CD4-positive, alpha-beta T cell (primary cell): ENCODE data around the gene SHISA5. TPM values are rescaled to one million over a fixed set of nuclear protein-coding genes. Genes with fewer than 3 reads are reported as not detected.

ENCODE experiments used
- ATAC-seq: fragments of 200-7000 bp; cut with Tn5 transposase; one replicate; pipeline ENCODE4 v1.10.0; 2022; ENCODE audit warnings: mild to moderate bottlenecking; ENCODE audit not compliant: poor library complexity
- CTCF ChIA-PET: fragments of 350-600 bp; sonication (Branson Sonifier 250); formaldehyde crosslinking; loops from one replicate; lab custom pipeline; 2021; ENCODE audit warnings: antibody characterized with exemption, inconsistent platforms; lab: Charles Lee
- POLR2A ChIA-PET: fragments of 350-600 bp; sonication (Branson Sonifier 250); formaldehyde crosslinking; loops from one replicate; lab custom pipeline; 2021; ENCODE audit warnings: antibody characterized with exemption, inconsistent platforms; lab: Charles Lee
- DNase-seq, 14 experiments: peaks; one replicate each; pipeline ENCODE4 v3.0.0-alpha.2; 2013 to 2020; ENCODE audit warnings: mixed read lengths in 2 of 14
- H3K27ac ChIP-seq, 2 donors: one replicate each; pipeline versions ENCODE4 v1.5.1 to v1.7.0; 2013; ENCODE audit warnings: low read length in 2 of 2, low read depth in 1 of 2, mild to moderate bottlenecking in 1 of 2
- H3K27me3 ChIP-seq, 2 experiments: 1 replicate in 1 of 2; 2 replicates in 1 of 2; pipeline versions ENCODE4 v1.6.1 to v1.7.0; 2013; ENCODE audit warnings: low read length in 2 of 2, control low read depth in 1 of 2, mild to moderate bottlenecking in 1 of 2, moderate library complexity in 1 of 2; ENCODE audit not compliant: insufficient read depth in 2 of 2, control insufficient read depth in 1 of 2
- H3K36me3 ChIP-seq: one replicate; pipeline ENCODE4 v1.6.1; 2013; ENCODE audit warnings: low read length, control low read depth; ENCODE audit not compliant: insufficient read depth
- H3K4me1 ChIP-seq: one replicate; pipeline ENCODE4 v1.6.1; 2013; ENCODE audit warnings: low read length, control low read depth; ENCODE audit not compliant: insufficient read depth
- H3K4me3 ChIP-seq: one replicate; pipeline ENCODE4 v1.5.1; 2013; ENCODE audit warnings: mild to moderate bottlenecking, low read length, moderate library complexity
- H3K9me3 ChIP-seq, 2 experiments: 1 replicate in 1 of 2; 2 replicates in 1 of 2; pipeline versions ENCODE4 v1.6.1 to v1.7.0; 2013; ENCODE audit warnings: low read length in 2 of 2, mild to moderate bottlenecking in 2 of 2, control low read depth in 1 of 2, moderate library complexity in 1 of 2; ENCODE audit not compliant: control insufficient read depth in 1 of 2, insufficient read depth in 1 of 2
- H3K27ac Mint-ChIP-seq: one replicate; pipeline ENCODE4 v1.8.0; 2020; ENCODE audit warnings: mixed read lengths
- H3K27me3 Mint-ChIP-seq: one replicate; pipeline ENCODE4 v1.8.0; 2021; ENCODE audit warnings: mixed read lengths
- H3K36me3 Mint-ChIP-seq: one replicate; pipeline ENCODE4 v1.8.0; 2021; ENCODE audit warnings: low read depth, mixed read lengths
- H3K4me1 Mint-ChIP-seq: one replicate; pipeline ENCODE4 v1.8.0; 2021; ENCODE audit warnings: low read depth, mixed read lengths
- H3K4me3 Mint-ChIP-seq: one replicate; pipeline ENCODE4 v1.8.0; 2020; ENCODE audit warnings: mild to moderate bottlenecking, mixed read lengths
- H3K9me3 Mint-ChIP-seq: one replicate; pipeline ENCODE4 v1.8.0; 2020; ENCODE audit warnings: mixed read lengths
- intact Hi-C, 2 experiments: fragments of 100-400 bp; cut with DNase I in 1 of 2; cut with micrococcal nuclease in 1 of 2; formaldehyde crosslinking; loops; one replicate each; pipeline versions ENCODE4 v1.15.1 to v1.9.0; 2023 to 2025; cut with DNase I, micrococcal nuclease
- total RNA-seq, 174 experiments: library from RNA in 2 of 174; stranded (reverse) in 2 of 174; gene quantifications; one replicate each; pipeline ENCODE4 v1.2.3 and lab custom pipeline; 2021 to 2026
- TF ChIP-seq, protein P1 (sequence below): fragments of 200-600 bp; IDR thresholded peaks from one replicate; pipeline ENCODE4 v1.8.0; 2022; ENCODE audit warnings: antibody characterized with exemption, mild to moderate bottlenecking

Gene SHISA5
- total RNA-seq, 2 experiments from 2014 or later: 102 to 109 TPM

DNA sequence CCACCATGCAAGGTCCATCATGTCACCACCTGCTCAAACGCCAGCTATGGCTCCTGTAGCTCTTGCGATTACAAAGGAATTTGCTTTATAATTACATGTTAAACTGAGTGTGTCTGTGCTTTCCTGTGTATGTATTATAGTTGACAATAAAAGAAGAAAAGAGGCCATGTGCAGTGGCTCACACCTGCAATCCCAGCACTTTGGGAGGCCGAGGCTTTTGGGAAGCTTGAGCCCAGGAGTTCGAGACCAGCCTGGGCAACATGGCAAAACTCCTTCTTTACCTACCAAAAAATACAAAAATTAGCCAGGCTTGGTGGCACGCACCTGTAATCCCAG is 30.4 kb downstream of the SHISA5 start:
- H3K4me1 Mint-ChIP-seq: peaks cover 49% of the 10 kb centered on the region
- peak overlapping the region; percentile 63 for H3K4me3 ChIP-seq

DNA sequence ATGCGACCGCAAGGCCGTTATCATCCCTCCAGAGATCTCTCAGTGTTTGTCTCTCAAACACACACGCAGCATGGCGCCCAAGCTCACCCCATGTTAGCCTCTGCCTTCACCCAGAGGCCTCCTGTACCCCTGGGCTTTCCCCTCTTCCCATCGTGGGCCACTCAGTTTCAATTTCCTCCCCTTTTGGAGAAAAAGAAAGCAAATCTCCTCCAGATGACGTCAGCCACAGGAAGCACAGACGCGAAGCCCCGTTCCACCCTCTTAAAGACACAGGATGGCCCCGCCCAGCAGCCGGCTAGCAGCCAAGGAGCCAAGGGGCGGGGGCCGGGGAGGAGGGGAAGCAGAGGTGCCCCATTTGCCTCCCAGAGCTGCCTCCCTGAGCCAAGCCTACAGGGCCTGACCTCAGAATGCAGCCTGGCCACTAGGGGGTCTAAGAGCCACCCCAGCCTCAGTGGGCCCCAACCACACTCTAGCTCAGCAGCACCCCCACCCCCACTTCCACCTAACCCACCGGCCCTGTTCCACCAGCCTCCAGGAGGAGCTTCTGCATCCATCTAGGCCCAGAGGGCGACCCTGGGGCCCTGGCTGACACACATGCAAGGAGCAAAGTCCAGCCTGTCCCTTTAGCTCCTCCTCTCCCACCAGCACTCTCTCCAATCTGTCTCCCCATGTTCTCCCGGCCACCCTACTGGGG is 30.9 kb downstream of the SHISA5 start:
- peaks cover 26% of the 10 kb centered on the region for H3K36me3 Mint-ChIP-seq
- H3K27me3 ChIP-seq: no peaks in the 10 kb centered on the region
- H3K36me3 ChIP-seq: peaks cover 33% of the 10 kb centered on the region
- peak overlapping the region; percentile 94 for H3K27ac Mint-ChIP-seq
- no peaks in the 10 kb centered on the region for H3K27me3 Mint-ChIP-seq
- H3K4me1 Mint-ChIP-seq: peaks cover 48% of the 10 kb centered on the region
- intact Hi-C loops: loop anchor here (1.0 to 2.0 kb wide), 3 partner anchors 26 to 34 kb away; partner anchors contain the start of genes ATRIP (in 1 of the 2), CCDC51 (in 1 of the 2) and TMA7 (in 1 of the 2)
- POLR2A ChIA-PET: interaction anchor here (0.7 to 3.9 kb wide), 22 partner anchors 8 to 1854 kb away, joined by 3 to 55 read pairs (median 4); partner anchors contain the start of genes ATRIP, CCDC51, PFKFB4 and SHISA5
- H3K4me3 Mint-ChIP-seq: peak overlapping the region; percentile 89
- H3K27ac ChIP-seq: peak overlapping the region; percentile 92 to 97
- no peaks in the 10 kb centered on the region for H3K9me3 ChIP-seq
- TF ChIP-seq, protein P1, sequence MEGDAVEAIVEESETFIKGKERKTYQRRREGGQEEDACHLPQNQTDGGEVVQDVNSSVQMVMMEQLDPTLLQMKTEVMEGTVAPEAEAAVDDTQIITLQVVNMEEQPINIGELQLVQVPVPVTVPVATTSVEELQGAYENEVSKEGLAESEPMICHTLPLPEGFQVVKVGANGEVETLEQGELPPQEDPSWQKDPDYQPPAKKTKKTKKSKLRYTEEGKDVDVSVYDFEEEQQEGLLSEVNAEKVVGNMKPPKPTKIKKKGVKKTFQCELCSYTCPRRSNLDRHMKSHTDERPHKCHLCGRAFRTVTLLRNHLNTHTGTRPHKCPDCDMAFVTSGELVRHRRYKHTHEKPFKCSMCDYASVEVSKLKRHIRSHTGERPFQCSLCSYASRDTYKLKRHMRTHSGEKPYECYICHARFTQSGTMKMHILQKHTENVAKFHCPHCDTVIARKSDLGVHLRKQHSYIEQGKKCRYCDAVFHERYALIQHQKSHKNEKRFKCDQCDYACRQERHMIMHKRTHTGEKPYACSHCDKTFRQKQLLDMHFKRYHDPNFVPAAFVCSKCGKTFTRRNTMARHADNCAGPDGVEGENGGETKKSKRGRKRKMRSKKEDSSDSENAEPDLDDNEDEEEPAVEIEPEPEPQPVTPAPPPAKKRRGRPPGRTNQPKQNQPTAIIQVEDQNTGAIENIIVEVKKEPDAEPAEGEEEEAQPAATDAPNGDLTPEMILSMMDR: peak; percentile 28
- peaks cover 94% of the 10 kb centered on the region for H3K4me1 ChIP-seq
- DNase-seq: peak; percentile 86 to 99 (median 94)
- peak; percentile 87 for ATAC-seq
- H3K9me3 Mint-ChIP-seq: no peaks in the 10 kb centered on the region
- peak overlapping the region; percentile 63 for H3K4me3 ChIP-seq
- CTCF ChIA-PET: interaction anchor here (0.9 to 3.1 kb wide), 8 partner anchors 9 to 76 kb away, joined by 3 to 22 read pairs (median 6); partner anchors contain the start of genes ATRIP and CCDC51

More for the DNA sequence above, 30.4 kb downstream of the SHISA5 start:
- ChIA-PET POLR2A (interaction anchor here (0.7 to 3.9 kb wide), 14 partner anchors 9 to 233 kb away, joined by 3 to 55 read pairs (median 6); partner anchors contain the start of genes ATRIP, CCDC51, PFKFB4 and SHISA5), CTCF (interaction anchor here (0.9 to 3.1 kb wide), 7 partner anchors 26 to 75 kb away, joined by 3 to 22 read pairs (median 8); partner anchors contain the start of genes ATRIP and CCDC51)
- intact Hi-C loops: loop anchor here (1.0 to 2.0 kb wide), 3 partner anchors 27 to 34 kb away; partner anchors contain the start of genes ATRIP (in 1 of the 2), CCDC51 (in 1 of the 2) and TMA7 (in 1 of the 2)
- peak overlapping the region; percentile 92 to 97 for H3K27ac ChIP-seq
- H3K36me3 ChIP-seq: peaks cover 28% of the 10 kb centered on the region
- no peaks in the 10 kb centered on the region for H3K27me3 ChIP-seq
- ATAC-seq: no peak
- Mint-ChIP-seq H3K27ac (peak overlapping the region; percentile 94), H3K36me3 (peaks cover 21% of the 10 kb centered on the region), H3K27me3 (no peaks in the 10 kb centered on the region), H3K9me3 (no peaks in the 10 kb centered on the region), H3K4me3 (peak overlapping the region; percentile 89)
- no peaks in the 10 kb centered on the region for H3K9me3 ChIP-seq
- DNase-seq: no peak
- H3K4me1 ChIP-seq: peaks cover 94% of the 10 kb centered on the region
- TF ChIP-seq, protein P1: no peak

DNA sequence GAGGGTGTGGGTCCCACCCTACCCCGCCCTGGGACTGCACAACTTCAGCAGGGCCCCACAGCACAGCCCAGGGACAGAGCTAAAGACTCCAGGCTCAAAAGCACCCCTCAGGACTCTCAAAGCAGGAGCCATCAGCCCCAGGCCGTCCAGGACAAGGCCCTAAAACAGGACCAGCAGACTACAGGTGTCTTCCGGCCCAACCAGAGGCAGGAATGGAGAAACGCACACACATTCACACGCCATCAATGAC is 31.4 kb downstream of the SHISA5 start:
- H3K27ac ChIP-seq: peak overlapping the region; percentile 92 to 97
- H3K9me3 Mint-ChIP-seq: no peaks in the 10 kb centered on the region
- peak overlapping the region; percentile 94 for H3K27ac Mint-ChIP-seq
- H3K9me3 ChIP-seq: no peaks in the 10 kb centered on the region
- H3K4me3 Mint-ChIP-seq: peak overlapping the region; percentile 89
- no peaks in the 10 kb centered on the region for H3K27me3 ChIP-seq
- peaks cover 38% of the 10 kb centered on the region for H3K36me3 ChIP-seq
- peaks cover 48% of the 10 kb centered on the region for H3K4me1 Mint-ChIP-seq
- CTCF ChIA-PET: interaction anchor here (0.9 to 3.1 kb wide), 8 partner anchors 10 to 76 kb away, joined by 3 to 22 read pairs (median 6); partner anchors contain the start of genes ATRIP and CCDC51
- peaks cover 31% of the 10 kb centered on the region for H3K36me3 Mint-ChIP-seq
- POLR2A ChIA-PET: interaction anchor here (0.7 to 3.9 kb wide), 21 partner anchors 9 to 1855 kb away, joined by 3 to 55 read pairs (median 4); partner anchors contain the start of genes ATRIP, CCDC51, PFKFB4 and SHISA5
- no peak for DNase-seq
- intact Hi-C loops: loop anchor here in 1 of 2 experiments (2.0 kb wide), 1 partner anchor 26 kb away; the partner anchor contains the start of gene ATRIP
- peak; percentile 25 for ATAC-seq
- peak overlapping the region; percentile 63 for H3K4me3 ChIP-seq
- peaks cover 94% of the 10 kb centered on the region for H3K4me1 ChIP-seq
- TF ChIP-seq, protein P1: no peak
- no peaks in the 10 kb centered on the region for H3K27me3 Mint-ChIP-seq
